Measurements from ENCODE around the gene CMSS1. TPM values are rescaled to one million over a fixed set of nuclear protein-coding genes. Genes with fewer than 3 reads are reported as not detected.
A peak's percentile ranks its signal among the peaks of the same experiment; 100 is the strongest.

Gene CMSS1
- total RNA-seq, 1 donor from 2014 or later: 17.3 TPM

DNA sequence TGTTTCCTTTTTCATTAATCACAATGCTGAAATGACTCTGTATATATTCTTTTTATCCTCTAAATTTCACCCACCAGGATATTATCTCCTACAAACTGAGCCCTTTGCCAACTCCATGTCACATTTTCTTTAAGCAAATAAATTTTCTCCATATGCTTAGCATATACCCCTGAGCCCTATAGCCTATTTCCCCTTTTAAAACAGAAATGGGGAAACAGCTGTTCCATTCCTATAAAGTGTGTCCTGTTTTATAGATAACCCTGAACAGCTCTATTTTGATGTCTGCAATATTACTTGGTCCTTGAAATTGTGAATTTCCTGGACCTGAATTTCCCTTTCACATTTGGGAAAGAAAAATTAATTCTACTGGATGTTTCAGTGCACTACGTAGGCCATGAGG is 312.3 kb downstream of the CMSS1 start:
- H3K27me3 ChIP-seq (ENCODE audit: low read depth): no peaks in the 10 kb centered on the region
- no peaks in the 10 kb centered on the region for H3K9me3 ChIP-seq
- no peak for DNase-seq
- H3K4me3 ChIP-seq: no peak overlapping the region
- no peak overlapping the region for H3K27ac ChIP-seq
- TF ChIP-seq, protein P1, sequence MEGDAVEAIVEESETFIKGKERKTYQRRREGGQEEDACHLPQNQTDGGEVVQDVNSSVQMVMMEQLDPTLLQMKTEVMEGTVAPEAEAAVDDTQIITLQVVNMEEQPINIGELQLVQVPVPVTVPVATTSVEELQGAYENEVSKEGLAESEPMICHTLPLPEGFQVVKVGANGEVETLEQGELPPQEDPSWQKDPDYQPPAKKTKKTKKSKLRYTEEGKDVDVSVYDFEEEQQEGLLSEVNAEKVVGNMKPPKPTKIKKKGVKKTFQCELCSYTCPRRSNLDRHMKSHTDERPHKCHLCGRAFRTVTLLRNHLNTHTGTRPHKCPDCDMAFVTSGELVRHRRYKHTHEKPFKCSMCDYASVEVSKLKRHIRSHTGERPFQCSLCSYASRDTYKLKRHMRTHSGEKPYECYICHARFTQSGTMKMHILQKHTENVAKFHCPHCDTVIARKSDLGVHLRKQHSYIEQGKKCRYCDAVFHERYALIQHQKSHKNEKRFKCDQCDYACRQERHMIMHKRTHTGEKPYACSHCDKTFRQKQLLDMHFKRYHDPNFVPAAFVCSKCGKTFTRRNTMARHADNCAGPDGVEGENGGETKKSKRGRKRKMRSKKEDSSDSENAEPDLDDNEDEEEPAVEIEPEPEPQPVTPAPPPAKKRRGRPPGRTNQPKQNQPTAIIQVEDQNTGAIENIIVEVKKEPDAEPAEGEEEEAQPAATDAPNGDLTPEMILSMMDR (IDR thresholded peaks at IDR 0.05): no peak
- ATAC-seq: no peak
- H3K4me1 ChIP-seq: no peaks in the 10 kb centered on the region
- intact Hi-C loops (cut with DNase I): no loop called here
- H3K36me3 ChIP-seq: no peaks in the 10 kb centered on the region

DNA sequence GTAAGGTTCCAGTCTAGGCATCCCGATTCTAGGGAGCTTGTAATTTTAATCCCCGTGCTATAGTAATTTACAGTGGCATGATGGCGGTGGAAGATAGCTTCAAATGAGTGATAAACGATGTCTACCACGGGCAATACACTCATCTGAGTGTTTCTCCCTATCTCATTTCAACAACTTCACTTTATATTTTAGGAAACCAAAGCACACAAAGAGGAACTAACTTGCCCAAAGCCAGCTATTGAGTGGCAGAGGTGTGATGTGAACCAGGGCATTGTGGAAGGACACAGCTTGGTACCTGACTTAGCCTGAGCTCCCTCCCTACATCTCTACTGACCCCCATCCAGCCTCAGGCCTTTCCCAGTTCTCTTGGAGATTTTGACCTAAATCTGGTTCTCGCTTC is 313.6 kb downstream of the CMSS1 start:
- Histone ChIP-seq H3K4me1 (no peaks in the 10 kb centered on the region), H3K36me3 (no peaks in the 10 kb centered on the region), H3K4me3 (no peak overlapping the region), H3K27ac (no peak overlapping the region), H3K27me3 (ENCODE audit: low read depth) (no peaks in the 10 kb centered on the region), H3K9me3 (no peaks in the 10 kb centered on the region)
- no peak for ATAC-seq
- TF ChIP-seq, protein P1 (IDR thresholded peaks at IDR 0.05): no peak
- no peak for DNase-seq
- intact Hi-C loops (cut with DNase I): no loop called here

DNA sequence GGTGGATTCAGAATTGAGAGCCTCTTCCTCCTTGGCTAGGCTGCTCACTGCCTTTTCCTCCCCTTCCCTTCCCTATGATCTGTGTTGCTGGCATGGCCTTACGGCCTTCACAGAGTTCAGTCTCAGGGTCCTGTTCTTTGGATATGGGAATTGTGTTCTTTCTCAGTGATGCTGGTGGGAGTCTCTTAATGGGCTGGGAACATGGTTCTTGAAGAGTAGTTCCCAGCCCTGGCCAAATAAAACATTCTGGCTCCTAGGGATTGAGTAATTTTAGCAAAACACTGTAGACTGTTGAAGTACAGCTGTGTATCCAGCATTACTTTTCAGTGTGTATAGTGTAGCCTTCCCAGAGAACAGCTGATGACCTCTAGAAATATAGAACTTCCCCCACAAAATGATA is 319.3 kb downstream of the CMSS1 start:
- peak in 1 of 2 donors; percentile 29 for ATAC-seq
- Histone ChIP-seq H3K27ac (no peak overlapping the region), H3K36me3 (no peaks in the 10 kb centered on the region), H3K4me3 (no peak overlapping the region), H3K4me1 (no peaks in the 10 kb centered on the region), H3K27me3 (ENCODE audit: low read depth) (no peaks in the 10 kb centered on the region), H3K9me3 (no peaks in the 10 kb centered on the region)
- intact Hi-C loops (cut with DNase I): no loop called here
- no peak for DNase-seq
- TF ChIP-seq, protein P1 (IDR thresholded peaks at IDR 0.05): no peak

GRCh38 chr3:100140976-100141375 is 323.3 kb downstream of the CMSS1 start:
- H3K9me3 ChIP-seq: peaks cover 6% of the 10 kb centered on the region
- H3K27ac ChIP-seq: no peak overlapping the region
- ATAC-seq (no peak), DNase-seq (no peak)
- intact Hi-C loops (cut with DNase I): no loop called here
- no peak overlapping the region for H3K4me3 ChIP-seq
- H3K4me1 ChIP-seq: no peaks in the 10 kb centered on the region
- H3K27me3 ChIP-seq (ENCODE audit: low read depth): no peaks in the 10 kb centered on the region
- TF ChIP-seq, protein P1 (IDR thresholded peaks at IDR 0.05): no peak
- H3K36me3 ChIP-seq: no peaks in the 10 kb centered on the region

DNA sequence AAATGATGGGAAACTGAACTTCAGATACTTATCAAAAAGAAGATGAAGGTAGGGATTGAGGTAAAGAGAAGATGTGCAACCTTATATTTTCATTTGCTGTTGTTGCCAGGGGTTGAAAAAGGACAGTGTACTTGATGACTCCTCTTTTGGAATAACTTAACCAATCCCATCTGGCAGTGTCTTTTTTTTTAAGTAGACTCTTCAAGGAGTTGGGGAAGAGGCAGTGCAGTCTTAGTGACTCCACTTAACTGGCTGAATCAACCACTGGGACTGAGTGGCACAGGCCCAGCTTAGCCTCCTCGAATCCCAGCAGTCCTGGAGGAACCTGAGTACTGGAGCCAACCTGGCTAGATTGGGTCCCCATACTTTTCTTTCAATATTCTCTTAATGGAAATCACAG is 323.9 kb downstream of the CMSS1 start:
- Histone ChIP-seq H3K4me3 (no peak overlapping the region), H3K27ac (no peak overlapping the region), H3K4me1 (no peaks in the 10 kb centered on the region), H3K9me3 (peaks cover 6% of the 10 kb centered on the region), H3K36me3 (no peaks in the 10 kb centered on the region), H3K27me3 (ENCODE audit: low read depth) (no peaks in the 10 kb centered on the region)
- TF ChIP-seq, protein P1 (IDR thresholded peaks at IDR 0.05): no peak
- ATAC-seq (no peak), DNase-seq (no peak)
- intact Hi-C loops (cut with DNase I): no loop called here

Data from lower lobe of right lung (tissue), 2 donors.